HG03135 (cell line): Measurements from ENCODE around the gene SEC14L1.
"Not testable (repeated sequence)": the region's sequence is repeated elsewhere in the genome, so short reads cannot be mapped to it uniquely, and the experiment has no call there.

Source experiments
- ATAC-seq: cut with Tn5 transposase; IDR thresholded peaks from one replicate; pipeline ENCODE4 v1.9.1; 2021; ENCODE audit warnings: mild to moderate bottlenecking, moderate library complexity; ENCODE audit not compliant: unreplicated experiment

The SEC14L1 gene

DNA sequence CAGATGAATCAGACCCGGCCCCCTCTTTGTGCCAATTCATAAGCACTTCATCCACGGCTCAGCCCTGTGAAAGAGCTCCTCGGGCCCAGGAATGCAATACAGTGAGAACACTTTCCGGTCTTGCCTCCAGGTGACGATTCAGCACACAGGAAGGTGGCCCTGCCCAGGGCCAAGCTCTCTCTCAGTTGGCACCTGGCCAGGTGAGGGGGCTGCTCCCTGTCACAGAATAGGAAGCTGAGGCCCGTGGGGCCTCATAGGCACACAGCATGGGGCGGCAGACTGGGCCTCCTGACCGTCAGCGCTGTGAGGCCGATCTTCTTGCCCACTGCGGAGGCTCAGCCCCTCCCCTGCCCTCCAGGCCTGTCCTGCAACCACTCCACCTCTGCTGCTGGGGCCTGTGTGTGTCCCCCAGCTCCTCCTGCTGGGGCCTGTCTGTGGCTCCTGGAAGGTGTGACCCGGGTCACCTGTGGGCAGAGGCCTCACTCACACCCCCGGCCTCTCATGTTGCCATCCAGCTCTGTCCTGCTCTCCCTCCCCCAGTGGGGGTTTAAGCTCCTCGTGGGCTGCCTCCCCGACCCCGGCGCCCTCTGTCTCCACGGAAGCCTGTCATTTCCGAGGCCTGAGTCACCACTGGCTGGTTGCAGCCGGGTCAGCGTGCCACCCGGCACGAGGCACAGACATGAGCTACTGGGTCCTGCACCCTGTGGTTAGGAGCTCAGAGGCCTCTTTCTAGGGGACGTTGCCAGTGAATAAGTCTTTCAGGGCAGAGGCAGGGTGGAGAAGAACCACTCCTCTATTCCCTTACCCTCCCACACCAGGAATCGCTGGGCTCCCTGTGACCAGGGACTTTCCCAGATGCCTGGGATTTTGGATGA, 114.4 kb downstream of the SEC14L1 start:
- no peak for ATAC-seq

DNA sequence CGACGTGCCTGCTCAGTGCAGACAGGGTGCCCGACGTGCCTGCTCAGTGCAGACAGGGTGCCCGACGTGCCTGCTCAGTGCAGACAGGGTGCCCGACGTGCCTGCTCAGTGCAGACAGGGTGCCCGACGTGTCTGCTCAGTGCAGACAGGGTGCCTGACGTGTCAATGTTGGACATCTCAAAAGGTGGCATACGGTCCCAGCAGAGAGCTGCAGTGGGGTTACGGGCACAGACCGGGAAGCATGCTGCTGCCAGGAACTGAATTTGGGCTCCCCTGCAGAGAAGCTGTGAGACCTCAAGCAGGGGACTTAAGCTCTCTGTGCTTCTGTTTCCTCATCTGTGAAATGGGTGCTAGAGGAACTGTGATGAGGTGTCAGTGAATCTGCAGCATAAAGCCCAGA, 115.2 kb downstream of the SEC14L1 start:
- not testable (repeated sequence) for ATAC-seq

DNA sequence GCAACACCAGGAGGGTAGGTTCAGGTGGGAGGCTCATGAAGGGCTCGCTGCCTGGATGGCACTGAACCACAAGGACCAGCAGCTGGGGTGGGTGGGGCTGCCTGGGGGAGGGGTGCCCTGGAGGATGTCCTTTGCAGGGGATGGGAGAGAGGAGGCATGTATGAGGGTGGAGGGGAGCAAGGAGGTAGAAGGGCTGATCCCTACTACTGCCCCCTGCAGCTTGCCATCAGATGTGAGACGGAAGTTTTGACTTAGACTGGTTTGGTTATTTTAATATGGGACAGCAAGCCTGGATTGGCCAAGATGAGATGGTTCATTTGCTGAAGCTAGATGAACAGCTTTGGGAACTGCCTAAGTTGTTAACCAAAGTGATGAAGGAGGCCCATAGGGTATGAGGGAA, 115.9 kb downstream of the SEC14L1 start:
- no peak for ATAC-seq

DNA sequence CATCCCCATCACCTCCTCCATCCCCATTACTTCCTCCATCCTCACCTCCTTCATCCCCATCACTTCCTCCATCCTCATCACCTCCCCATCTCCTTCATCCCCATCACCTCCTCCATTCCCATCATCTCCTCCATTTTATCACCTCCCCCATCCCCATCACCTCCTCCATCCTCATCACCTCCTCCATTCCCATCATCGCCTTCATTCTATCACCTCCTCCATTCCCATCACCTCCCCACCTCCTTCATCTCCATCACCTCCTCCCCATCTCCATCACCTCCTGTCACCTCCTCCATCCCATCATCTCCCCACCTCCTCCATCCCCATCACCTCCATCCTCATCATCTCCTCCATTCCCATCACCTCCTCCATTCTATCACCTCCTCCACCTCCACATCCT, 116.4 kb downstream of the SEC14L1 start:
- ATAC-seq: no peak

DNA sequence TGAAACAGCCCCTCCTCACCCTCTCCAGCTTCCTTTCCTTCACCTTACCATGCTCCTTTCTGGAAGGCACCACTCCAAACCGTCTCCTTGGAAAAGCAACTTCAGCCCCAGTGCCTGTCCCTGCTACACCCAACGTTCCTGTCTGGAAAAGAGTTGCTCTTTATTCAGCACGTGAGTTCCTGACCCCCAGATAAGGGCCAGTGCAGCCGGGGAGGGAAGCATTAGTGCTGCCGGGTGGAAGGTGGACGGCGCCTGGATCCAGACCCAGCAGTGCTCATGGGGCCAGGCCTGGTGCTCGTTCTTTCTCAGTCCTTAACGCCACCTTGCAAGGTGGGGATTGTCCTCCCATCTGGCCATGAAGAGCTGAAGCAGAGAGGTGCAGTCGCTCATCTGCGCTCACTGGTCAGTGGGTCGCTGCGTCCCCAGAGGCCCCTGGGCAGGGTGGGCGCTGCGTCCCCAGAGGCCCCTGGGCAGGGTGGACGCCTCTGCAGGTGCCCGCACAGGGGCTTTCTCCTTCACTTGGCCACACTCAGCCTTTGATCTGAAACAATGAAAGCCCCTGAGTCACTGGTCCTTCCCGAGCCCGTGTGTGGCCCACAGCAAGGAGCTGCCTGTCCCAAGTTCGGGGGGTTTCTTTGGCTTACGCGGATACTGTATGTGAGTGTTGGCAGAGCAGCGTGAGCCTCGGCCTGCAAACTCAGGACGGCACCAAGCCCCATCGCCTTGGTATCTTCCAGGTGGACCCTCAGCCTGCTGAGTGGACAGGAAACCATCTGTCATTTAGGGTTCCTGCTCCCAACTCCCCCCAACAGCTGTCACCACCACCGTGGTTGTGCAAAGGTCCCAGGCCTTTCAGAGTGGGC, 117.1 kb downstream of the SEC14L1 start:
- no peak for ATAC-seq

DNA sequence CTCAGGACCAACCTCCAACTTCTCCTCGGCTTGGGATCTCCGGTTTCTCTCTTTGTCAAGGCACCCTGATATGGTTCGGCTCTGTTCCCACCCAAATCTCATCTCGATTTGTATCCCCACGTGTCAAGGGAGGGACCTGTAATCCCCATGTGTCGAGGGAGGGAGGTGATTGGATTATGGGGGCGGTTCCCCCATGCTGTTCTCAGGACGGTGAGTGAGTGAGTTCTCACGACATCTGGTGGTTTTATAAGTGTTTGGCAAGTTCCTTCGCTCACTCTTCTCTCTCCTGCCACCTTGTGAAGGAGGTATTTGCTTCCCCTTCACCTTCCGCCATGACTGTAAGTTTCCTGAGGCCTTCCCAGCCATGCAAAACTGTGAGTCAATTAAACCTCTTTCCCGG, 117.9 kb downstream of the SEC14L1 start:
- no peak for ATAC-seq

DNA sequence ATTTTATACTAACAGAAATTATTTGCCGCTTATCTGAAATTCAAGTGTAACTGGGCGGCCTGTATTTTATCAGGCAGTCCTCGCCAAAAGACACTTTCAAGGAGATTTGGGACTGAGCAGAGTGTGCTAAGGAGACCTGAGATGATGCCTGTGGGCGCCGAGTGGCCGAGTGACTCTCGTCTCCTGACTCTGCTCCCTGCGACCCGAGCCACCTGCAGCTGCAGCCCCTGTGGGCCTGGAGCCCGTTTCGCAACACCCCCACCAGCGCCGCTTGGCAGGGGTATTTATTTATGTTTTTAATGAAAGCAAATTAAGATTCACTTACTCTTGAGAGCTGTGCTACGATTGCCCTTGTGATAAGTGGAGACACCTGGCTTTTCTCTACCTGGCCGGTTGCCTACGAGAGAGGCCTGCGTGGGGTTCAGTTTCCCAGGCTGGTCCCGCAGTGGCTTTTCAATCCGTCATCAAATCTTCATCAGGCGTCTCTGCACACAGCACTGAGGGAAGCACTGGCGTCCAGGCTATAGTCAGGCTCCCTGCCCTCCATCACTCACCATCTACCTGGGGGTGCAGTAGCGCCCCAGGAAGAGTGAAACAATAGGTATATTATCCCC, 124.0 kb downstream of the SEC14L1 start:
- no peak for ATAC-seq

DNA sequence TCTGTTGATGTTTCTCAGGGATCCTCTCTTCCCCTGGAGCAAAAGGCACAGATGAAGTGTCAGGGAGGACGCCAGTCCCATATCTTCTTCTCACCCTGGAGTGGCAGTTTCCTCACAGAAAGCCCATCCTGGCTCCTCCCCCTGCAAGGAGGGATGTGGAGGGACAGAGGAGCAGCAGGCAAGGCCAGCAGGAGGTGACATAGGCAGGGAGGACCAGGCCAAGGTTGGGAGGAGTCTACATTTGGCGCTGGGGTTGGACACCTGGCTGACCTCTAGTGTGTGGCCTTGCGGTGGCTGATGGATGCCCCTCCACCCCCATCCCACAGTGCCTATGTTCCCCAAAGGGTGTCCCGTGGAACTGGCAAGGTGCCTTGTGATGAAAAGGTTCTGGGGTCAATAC, 125.4 kb downstream of the SEC14L1 start:
- ATAC-seq: no peak
